GM19397 (cell line): ENCODE measurements around the gene ADAMTSL1.

Experiments
- ATAC-seq: cut with Tn5 transposase; IDR thresholded peaks from one replicate; pipeline ENCODE4 v1.9.1; 2021; ENCODE audit warnings: mild to moderate bottlenecking, moderate library complexity; ENCODE audit not compliant: unreplicated experiment

Gene ADAMTSL1

GRCh38 chr9:18550286-18550685 lies 76.3 kb downstream of the ADAMTSL1 start:
- no peak for ATAC-seq

DNA sequence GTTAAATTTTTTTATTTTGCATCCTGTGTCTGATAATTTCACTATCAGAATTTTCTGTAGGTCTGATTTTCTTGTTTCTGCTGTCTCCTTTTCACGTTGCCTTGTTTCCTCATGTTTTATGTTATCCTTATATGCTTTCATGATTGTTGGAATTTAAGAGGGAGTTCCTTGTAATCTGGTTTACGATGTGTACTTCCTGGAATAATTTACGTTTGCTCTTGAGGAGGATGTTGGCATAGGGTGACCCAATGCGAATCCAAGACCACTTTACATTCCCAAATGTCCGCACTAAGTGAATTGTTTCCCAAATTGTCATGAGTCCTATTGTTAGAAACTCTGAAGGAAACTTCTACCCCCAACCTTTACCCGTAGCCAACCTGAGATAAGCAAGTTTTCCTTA lies 80.3 kb downstream of the ADAMTSL1 start:
- ATAC-seq, result no peak

- no peak for ATAC-seq
Measured at GRCh38 chr9:18555105-18555883, 81.3 kb downstream of the ADAMTSL1 start.

GRCh38 chr9:18564018-18564880 lies 90.3 kb downstream of the ADAMTSL1 start:
- no peak for ATAC-seq

- no peak for ATAC-seq
Measured at GRCh38 chr9:18566121-18566520, 92.2 kb downstream of the ADAMTSL1 start.

- ATAC-seq, result no peak
Measured at GRCh38 chr9:18568973-18569372, 95.0 kb downstream of the ADAMTSL1 start.

DNA sequence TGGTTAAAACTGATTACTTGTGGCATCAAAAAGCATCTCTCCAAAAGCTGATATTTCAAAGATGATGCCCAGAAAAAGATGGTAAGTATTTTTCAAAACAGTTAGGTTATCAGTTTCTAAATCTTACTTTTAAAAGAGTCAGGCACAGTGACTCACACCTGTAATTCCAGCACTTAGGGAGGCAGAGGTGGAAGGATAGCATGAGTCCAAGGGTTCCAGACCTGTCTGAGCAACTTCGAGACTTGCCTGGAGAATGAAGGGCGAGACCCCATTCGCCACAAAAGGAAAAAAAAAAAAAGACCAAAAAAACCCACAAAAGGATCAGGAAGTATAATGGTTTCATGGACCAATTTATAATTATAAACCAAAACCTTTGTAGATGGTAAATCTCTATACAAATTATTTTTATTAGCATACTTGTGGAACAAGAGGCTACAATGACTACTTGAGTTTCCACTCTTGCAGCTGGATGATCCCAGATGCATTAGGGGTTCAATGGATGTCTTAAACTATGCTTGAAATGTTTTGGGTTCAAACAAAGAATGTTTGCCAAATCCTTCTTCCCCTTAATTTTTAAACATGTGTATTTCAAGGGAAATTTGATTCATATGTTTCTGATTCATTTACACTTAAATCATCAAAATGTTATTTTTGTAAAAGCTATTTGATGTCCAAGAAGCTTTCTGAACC lies 96.1 kb downstream of the ADAMTSL1 start:
- no peak for ATAC-seq

DNA sequence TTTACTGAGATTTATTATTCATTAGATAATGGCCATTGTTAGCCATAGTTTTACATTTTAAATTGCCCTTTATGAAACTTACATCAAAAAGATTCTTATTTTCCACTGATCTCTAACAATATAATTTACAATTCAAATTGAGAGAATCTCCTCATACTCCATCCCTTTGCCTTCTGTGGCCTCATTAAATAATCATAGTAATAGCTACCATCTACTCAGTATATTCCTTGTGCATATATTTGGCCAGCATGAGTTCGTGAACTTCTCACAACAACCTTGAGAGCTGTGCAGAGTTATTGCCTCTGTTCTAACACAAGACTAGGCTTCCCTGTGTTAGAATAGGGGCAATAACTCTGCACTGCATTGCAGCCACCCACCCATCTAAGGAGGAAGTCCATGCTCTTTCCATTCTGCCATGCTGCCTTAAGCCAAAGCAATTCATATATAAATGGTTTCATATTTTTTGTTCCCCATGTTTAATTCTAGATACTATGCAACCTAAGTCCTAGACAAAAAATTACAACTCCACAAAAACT lies 99.1 kb downstream of the ADAMTSL1 start:
- ATAC-seq, result no peak

- no peak for ATAC-seq
Measured at GRCh38 chr9:18575686-18576085, 101.7 kb downstream of the ADAMTSL1 start.

DNA sequence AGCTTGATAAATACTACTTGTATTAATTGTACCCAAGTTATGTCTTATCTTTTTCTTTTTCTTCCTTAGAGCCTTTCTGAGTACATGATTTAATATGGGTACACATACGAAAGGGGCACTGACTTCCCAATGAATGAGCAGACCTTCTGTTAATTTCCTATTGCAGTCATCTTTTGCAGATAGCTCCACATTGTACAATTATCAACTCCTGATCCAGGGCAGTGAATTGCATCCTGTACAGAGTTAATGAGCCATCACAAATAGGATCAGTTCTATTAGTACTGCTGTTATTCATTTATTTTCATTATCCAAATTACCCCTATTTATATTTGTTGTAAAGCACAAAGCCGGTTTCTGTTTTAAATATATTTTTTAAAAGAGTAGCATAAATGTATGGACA lies 105.6 kb downstream of the ADAMTSL1 start:
- no peak for ATAC-seq

DNA sequence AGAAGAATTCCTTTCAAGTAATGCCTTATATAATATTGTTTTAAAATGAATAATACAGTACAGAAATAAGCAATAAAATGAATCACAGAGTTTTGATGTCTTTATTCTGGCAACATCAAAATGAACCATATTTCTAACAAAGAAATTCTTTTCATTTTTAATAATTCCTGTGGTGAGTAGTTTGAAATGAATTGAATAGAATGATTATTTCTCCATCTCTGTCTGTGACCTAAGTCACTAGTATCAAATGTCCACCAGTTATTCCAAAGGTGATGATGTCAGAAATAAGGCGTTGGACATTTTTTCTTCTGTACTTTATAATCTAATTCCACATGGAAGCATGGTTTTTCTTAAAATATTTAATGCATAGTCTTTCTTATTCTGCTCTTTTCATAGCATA lies 106.2 kb downstream of the ADAMTSL1 start:
- no peak for ATAC-seq

DNA sequence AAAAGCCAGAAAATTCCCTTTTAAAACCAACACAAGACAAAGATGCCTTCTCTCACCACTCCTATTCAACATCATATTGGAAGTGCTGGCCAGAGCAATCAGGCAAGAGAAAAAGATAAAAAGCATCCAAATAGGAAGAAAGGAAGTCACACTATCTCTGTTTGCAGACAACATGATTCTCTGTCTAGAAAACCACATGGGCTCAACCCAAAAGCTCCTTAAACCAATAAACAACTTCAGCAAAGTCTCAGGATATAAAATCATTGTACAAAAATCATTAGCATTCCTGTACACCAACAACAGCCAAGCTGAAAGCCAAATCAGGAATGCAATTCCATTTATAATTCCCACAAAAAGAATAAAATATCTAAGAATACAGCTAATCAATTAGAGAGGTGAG lies 112.0 kb downstream of the ADAMTSL1 start:
- ATAC-seq, result no peak

DNA sequence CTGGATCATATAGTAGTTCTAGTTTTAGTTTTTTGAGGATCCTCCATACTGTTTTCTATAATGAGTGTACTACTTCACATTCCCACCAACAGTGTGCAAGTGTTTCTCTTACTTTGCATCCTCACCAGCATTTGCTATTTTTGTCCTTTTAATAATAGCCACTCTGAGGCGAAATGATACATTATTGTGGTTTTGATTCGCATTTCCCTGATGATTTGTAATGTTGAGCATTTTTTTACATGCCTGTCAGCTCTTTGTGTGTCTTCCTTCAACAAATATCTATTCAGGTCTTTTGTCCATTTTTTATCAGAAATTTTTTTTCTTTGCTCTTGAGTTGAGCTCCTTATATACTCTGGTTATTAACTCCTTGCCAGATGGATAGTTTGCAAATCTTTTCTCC lies 114.0 kb downstream of the ADAMTSL1 start:
- ATAC-seq, result no peak

DNA sequence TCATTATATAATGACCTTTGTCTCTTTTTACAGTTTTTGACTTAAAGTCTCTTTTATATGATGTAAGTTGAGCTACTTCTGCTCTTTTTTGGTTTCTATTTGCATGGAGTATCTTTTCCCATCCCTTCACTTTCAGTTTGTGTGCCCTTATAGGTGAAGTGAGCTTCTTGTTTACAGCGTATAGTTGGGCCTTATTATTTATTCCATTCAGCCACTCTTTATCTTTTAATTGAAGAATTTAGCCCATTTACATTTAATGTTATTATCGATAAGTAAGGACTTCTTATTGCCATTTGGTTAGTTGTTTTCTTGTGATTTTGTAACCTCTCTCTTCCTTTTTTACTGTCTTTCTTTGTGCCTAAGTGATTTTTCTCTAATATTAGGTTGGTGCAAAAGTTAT lies 117.3 kb downstream of the ADAMTSL1 start:
- ATAC-seq, result no peak

DNA sequence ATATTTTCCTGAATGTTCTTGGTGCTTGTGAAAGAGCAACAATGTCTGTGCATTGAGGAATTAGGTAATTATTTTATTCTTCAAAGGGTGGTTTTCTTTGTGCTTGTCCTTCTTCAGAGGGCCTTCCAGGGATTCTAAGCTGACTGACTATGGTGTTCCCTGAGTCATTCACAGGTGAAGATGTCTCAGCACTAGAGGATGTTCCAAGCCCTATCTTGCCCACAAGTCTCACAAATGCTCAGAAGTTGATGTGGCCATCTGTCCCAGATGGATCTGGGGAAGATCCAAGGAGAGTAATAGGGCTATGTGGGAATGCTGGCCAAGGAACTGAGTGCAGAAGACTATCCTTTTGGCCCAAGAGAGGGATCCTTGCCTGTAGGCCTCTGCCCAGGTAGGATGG lies 120.9 kb downstream of the ADAMTSL1 start:
- no peak for ATAC-seq

DNA sequence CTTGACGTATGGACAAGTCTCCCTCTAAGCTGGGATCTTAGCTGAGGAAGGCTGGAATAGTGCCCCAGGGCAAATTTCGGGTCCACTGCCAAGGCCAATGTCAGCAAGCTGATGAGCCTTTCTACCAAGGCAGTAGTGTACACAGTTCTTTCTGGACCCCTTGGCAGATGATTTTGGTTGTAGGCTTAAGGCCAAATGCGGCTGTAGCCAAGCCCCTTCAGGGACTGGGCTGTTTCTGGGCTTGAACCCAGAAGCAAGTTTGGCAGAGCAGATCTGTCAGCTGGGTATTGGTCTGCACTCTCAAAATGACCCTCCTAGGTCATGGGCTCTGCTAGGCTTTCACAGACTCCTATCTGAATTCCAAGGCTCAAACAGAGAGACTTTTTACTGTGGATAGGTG lies 121.6 kb downstream of the ADAMTSL1 start:
- no peak for ATAC-seq

DNA sequence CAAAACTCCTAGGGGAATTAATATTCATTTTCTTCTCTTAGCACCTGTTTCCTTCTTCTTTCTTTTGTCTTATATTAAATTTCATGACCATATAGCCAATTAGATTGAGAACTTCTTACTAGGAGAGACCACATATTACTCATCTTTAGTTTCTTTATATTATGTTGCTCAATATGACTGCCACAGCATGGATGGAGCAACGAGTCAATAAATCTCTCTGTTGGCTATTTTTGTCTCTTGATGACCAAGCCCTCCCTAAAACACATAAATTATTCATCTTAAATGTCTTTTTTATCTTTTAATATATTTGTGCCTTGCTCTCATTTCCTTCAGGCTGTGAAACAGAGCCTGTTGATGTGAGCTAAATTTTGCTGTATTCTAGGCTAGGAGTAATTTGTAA lies 123.0 kb downstream of the ADAMTSL1 start:
- ATAC-seq, result no peak

GRCh38 chr9:18598969-18599368 lies 125.0 kb downstream of the ADAMTSL1 start:
- no peak for ATAC-seq

- no peak for ATAC-seq
Measured at GRCh38 chr9:18601026-18601425, 127.1 kb downstream of the ADAMTSL1 start.

- ATAC-seq, result no peak
Measured at GRCh38 chr9:18601956-18602355, 128.0 kb downstream of the ADAMTSL1 start.
